ENCODE data around the gene NTF4. TPM values are rescaled to one million over a fixed set of nuclear protein-coding genes. Genes with fewer than 3 reads are reported as not detected.

The NTF4 gene
- total RNA-seq, 1 donor, result not detected

- no peak overlapping the region for H2AFZ ChIP-seq (ENCODE audit: low read length)
- H3K79me2 ChIP-seq (ENCODE audit: insufficient read depth, low read length), result peaks cover 89% of the 10 kb centered on the region
- no peaks in the 10 kb centered on the region for H3K4me1 ChIP-seq (ENCODE audit: insufficient read depth, low read length)
- no peak for TF ChIP-seq CTCF (IDR thresholded peaks at IDR 0.05; ENCODE audit: extremely low read depth, low read depth, low read length)
- H3K9me3 ChIP-seq (ENCODE audit: low read depth, low read length), result no peaks in the 10 kb centered on the region
- no peaks in the 10 kb centered on the region for H3K27me3 ChIP-seq (ENCODE audit: insufficient read depth, low read length)
- peak; percentile 34 for DNase-seq (ENCODE audit: insufficient read length, low spot score, missing footprints)
- H3K36me3 ChIP-seq (ENCODE audit: insufficient read depth, low read length), result peaks cover 88% of the 10 kb centered on the region
- no peak overlapping the region for H3K4me3 ChIP-seq (ENCODE audit: insufficient read depth, low read length)
- H3K4me2 ChIP-seq (ENCODE audit: insufficient read depth, low read length), result no peak overlapping the region
- H3K27ac ChIP-seq (ENCODE audit: low read depth, low read length), result no peak overlapping the region
- peaks cover 54% of the 10 kb centered on the region for H4K20me1 ChIP-seq (ENCODE audit: insufficient read depth, low read length)
Measured at GRCh38 chr19:49094505-49095482, 30.2 kb upstream of the NTF4 start.

GRCh38 chr19:49092686-49093085 lies 28.1 kb upstream of the NTF4 start:
- Histone ChIP-seq H4K20me1 (ENCODE audit: insufficient read depth, low read length) (peaks cover 52% of the 10 kb centered on the region), H3K36me3 (ENCODE audit: insufficient read depth, low read length) (peaks cover 81% of the 10 kb centered on the region), H3K27ac (ENCODE audit: low read depth, low read length) (no peak overlapping the region), H3K27me3 (ENCODE audit: insufficient read depth, low read length) (no peaks in the 10 kb centered on the region), H3K4me3 (ENCODE audit: insufficient read depth, low read length) (no peak overlapping the region), H3K4me1 (ENCODE audit: insufficient read depth, low read length) (peaks cover 1% of the 10 kb centered on the region), H3K4me2 (ENCODE audit: insufficient read depth, low read length) (no peak overlapping the region), H3K79me2 (ENCODE audit: insufficient read depth, low read length) (peaks cover 92% of the 10 kb centered on the region), H3K9me3 (ENCODE audit: low read depth, low read length) (no peaks in the 10 kb centered on the region), H2AFZ (ENCODE audit: low read length) (no peak overlapping the region)
- no peak for TF ChIP-seq CTCF (IDR thresholded peaks at IDR 0.05; ENCODE audit: extremely low read depth, low read depth, low read length)
- no peak for DNase-seq (ENCODE audit: insufficient read length, low spot score, missing footprints)

GRCh38 chr19:49091391-49092038 lies 26.9 kb upstream of the NTF4 start:
- Histone ChIP-seq H4K20me1 (ENCODE audit: insufficient read depth, low read length) (peaks cover 60% of the 10 kb centered on the region), H3K4me1 (ENCODE audit: insufficient read depth, low read length) (peaks cover 13% of the 10 kb centered on the region), H3K27me3 (ENCODE audit: insufficient read depth, low read length) (no peaks in the 10 kb centered on the region), H2AFZ (ENCODE audit: low read length) (no peak overlapping the region), H3K27ac (ENCODE audit: low read depth, low read length) (no peak overlapping the region), H3K4me2 (ENCODE audit: insufficient read depth, low read length) (no peak overlapping the region), H3K36me3 (ENCODE audit: insufficient read depth, low read length) (peaks cover 78% of the 10 kb centered on the region), H3K4me3 (ENCODE audit: insufficient read depth, low read length) (no peak overlapping the region), H3K79me2 (ENCODE audit: insufficient read depth, low read length) (peaks cover 94% of the 10 kb centered on the region), H3K9me3 (ENCODE audit: low read depth, low read length) (no peaks in the 10 kb centered on the region)
- DNase-seq (ENCODE audit: insufficient read length, low spot score, missing footprints), result no peak
- no peak for TF ChIP-seq CTCF (IDR thresholded peaks at IDR 0.05; ENCODE audit: extremely low read depth, low read depth, low read length)

- Histone ChIP-seq H3K36me3 (ENCODE audit: insufficient read depth, low read length) (peaks cover 35% of the 10 kb centered on the region), H3K4me1 (ENCODE audit: insufficient read depth, low read length) (peaks cover 22% of the 10 kb centered on the region), H3K27me3 (ENCODE audit: insufficient read depth, low read length) (no peaks in the 10 kb centered on the region), H3K79me2 (ENCODE audit: insufficient read depth, low read length) (peaks cover 58% of the 10 kb centered on the region), H3K4me2 (ENCODE audit: insufficient read depth, low read length) (peak overlapping the region; percentile 100), H2AFZ (ENCODE audit: low read length) (no peak overlapping the region), H4K20me1 (ENCODE audit: insufficient read depth, low read length) (peaks cover 47% of the 10 kb centered on the region), H3K27ac (ENCODE audit: low read depth, low read length) (peak overlapping the region; percentile 89), H3K4me3 (ENCODE audit: insufficient read depth, low read length) (peak overlapping the region; percentile 94), H3K9me3 (ENCODE audit: low read depth, low read length) (no peaks in the 10 kb centered on the region)
- TF ChIP-seq CTCF (IDR thresholded peaks at IDR 0.05; ENCODE audit: extremely low read depth, low read depth, low read length), result no peak
- peak; percentile 22 for DNase-seq (ENCODE audit: insufficient read length, low spot score, missing footprints)
Measured at GRCh38 chr19:49086296-49086695, 21.7 kb upstream of the NTF4 start.

Measured in osteoblast (primary cell).